PC-3 (cell line): ENCODE results near the gene GTPBP1.

ENCODE experiments used
- EZH2phosphoT487 ChIP-seq: fragments of 300-600 bp; sonication (generic); IDR thresholded peaks from 2 replicates; pipeline ENCODE4 v1.6.1; 2018; ENCODE audit warnings: mild to moderate bottlenecking, antibody characterized with exemption, low read length, borderline replicate concordance
- TF ChIP-seq, protein P1 (sequence below): fragments of 300-600 bp; sonication (generic); conservative IDR thresholded peaks from 2 replicates; pipeline ENCODE4 v1.5.1; 2017; ENCODE audit warnings: antibody characterized with exemption, low read depth, mild to moderate bottlenecking, low read length

DNA sequence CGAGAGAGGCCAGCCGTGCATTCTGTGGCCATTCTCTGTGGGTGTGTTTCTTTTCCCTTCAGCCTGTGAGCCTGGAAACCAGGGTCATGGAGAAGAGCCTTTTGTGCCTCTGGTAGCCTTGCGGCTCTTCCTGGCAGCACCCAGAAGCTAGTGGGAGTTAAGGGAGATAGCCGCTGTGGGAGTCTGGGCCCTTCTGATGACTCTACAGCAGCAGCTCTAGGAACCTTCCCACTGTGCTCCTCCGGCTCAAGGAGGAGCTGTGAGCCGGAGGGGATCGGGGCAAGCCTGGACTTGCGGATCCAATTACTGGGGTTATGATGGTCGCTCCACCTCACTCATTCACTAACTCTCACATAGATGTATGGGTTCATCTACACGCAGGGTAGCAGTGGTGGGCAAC, 10.5 kb downstream of the GTPBP1 start:
- TF ChIP-seq, protein P1, sequence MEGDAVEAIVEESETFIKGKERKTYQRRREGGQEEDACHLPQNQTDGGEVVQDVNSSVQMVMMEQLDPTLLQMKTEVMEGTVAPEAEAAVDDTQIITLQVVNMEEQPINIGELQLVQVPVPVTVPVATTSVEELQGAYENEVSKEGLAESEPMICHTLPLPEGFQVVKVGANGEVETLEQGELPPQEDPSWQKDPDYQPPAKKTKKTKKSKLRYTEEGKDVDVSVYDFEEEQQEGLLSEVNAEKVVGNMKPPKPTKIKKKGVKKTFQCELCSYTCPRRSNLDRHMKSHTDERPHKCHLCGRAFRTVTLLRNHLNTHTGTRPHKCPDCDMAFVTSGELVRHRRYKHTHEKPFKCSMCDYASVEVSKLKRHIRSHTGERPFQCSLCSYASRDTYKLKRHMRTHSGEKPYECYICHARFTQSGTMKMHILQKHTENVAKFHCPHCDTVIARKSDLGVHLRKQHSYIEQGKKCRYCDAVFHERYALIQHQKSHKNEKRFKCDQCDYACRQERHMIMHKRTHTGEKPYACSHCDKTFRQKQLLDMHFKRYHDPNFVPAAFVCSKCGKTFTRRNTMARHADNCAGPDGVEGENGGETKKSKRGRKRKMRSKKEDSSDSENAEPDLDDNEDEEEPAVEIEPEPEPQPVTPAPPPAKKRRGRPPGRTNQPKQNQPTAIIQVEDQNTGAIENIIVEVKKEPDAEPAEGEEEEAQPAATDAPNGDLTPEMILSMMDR = no peak
- no peak for TF ChIP-seq EZH2phosphoT487
